Measurements from ENCODE around the gene IFITM1.

IFITM1 gene

DNA sequence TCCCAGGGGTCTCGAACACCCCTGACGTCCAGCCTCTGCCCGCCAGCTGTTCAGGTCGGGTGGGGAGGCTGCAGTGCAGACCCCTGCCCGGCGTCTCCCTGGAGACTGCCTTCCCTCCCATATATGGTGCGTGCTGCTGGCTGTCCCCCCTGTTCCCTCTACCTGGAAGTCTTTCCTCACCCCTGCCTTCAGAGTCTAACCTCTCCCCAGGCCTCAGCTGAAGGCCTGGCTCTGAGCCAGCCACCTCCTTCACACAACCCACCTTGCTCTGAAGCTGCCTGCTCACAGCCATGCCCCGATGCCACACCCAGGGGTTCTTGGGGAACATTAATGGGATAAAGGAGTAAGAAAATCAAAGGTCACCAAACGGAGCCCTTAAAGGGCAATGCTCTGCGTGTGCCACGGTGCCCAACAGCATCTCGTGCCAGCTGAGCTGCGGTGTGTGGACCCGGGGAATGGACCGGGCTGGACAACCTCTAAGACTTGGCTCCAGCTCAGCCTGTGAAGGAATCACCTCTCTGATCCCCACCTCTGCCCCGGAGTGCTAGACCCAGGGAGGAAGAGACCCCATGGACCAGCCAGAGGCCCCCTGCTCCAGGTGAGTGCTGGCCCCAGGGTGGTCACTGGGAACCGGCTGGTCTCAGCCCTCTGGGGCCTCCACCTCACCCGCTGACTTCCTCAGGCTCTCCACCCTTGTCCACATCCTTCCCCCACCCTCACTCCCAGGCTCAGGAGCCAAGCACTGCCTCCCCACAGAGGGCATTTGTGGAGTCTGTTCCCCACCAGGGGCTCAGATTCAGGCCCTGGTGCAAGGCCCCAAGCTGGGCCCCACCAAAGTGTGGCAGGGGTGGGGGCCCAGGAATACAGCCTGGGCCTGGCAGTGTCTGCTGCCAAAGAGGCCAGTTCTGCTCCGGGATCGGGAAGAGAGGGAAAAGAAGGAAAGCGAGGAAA lies 35.6 kb upstream of the IFITM1 start, which contains the start of gene NLRP6:
TSS of gene NLRP6 (plus strand) at position 407 of the 951 bp plus-strand sequence. CDS start at position 570, 163 bp downstream.
- peaks cover 57% of the 10 kb centered on the region for H3K27me3 ChIP-seq (replicated peaks)
- H3K4me3 ChIP-seq (ENCODE audit: low read depth, low read length) = no peak within 1 kb of the TSS
- no peaks in the 10 kb centered on the region for H3K36me3 ChIP-seq (replicated peaks)
- no peak within 1 kb of the TSS for H3K27ac ChIP-seq
- TF ChIP-seq, protein P1, sequence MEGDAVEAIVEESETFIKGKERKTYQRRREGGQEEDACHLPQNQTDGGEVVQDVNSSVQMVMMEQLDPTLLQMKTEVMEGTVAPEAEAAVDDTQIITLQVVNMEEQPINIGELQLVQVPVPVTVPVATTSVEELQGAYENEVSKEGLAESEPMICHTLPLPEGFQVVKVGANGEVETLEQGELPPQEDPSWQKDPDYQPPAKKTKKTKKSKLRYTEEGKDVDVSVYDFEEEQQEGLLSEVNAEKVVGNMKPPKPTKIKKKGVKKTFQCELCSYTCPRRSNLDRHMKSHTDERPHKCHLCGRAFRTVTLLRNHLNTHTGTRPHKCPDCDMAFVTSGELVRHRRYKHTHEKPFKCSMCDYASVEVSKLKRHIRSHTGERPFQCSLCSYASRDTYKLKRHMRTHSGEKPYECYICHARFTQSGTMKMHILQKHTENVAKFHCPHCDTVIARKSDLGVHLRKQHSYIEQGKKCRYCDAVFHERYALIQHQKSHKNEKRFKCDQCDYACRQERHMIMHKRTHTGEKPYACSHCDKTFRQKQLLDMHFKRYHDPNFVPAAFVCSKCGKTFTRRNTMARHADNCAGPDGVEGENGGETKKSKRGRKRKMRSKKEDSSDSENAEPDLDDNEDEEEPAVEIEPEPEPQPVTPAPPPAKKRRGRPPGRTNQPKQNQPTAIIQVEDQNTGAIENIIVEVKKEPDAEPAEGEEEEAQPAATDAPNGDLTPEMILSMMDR (IDR thresholded peaks at IDR 0.05; ENCODE audit: low read depth, low read length, missing control alignments) = no peak
- in situ Hi-C loops (cut with HindIII; ENCODE audit: low pct_ligation_motif_present, low sequenced_read_pairs) = no loop called here
- DNase-seq = no peak

DNA sequence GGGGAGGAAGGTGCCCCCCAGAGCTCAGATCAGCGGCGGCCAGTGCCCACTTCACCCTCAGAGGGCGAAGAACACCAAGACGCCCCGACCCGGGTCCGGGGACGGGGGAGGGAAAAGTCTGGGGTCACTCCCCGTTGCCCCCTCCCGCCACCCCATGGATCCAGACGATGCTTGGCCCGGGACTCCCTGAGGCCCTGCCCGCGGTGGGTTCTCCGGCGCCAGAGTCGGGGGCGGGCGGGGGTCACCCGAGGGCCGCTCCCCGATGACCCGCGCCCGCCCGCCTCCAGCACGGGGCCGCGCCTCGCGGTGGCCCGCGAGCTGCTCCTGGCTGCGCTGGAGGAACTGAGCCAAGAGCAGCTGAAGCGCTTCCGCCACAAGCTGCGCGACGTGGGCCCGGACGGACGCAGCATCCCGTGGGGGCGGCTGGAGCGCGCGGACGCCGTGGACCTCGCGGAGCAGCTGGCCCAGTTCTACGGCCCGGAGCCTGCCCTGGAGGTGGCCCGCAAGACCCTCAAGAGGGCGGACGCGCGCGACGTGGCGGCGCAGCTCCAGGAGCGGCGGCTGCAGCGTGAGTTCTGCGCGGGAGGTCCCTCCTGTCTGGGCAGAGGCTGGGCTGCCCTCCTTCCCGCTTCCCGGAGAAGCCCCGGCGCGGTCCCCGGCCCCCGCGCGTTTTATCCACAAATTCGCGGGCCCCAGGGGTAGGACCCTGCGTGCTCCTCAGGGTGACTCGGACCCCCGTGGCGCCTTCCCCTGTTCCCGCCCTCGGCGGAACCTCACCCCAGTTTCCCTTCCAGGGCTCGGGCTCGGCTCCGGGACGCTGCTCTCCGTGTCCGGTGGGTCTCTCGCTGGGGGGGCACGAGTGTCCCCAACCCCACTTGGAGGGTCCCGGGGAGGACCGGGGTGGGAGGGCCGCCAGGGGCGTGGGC lies 34.5 kb upstream of the IFITM1 start:
- TF ChIP-seq, protein P1 (IDR thresholded peaks at IDR 0.05; ENCODE audit: low read depth, low read length, missing control alignments) = no peak
- H3K27ac ChIP-seq = no peak overlapping the region
- DNase-seq = no peak
- H3K27me3 ChIP-seq (replicated peaks) = peaks cover 57% of the 10 kb centered on the region
- no peak overlapping the region for H3K4me3 ChIP-seq (ENCODE audit: low read depth, low read length)
- H3K36me3 ChIP-seq (replicated peaks) = no peaks in the 10 kb centered on the region
- in situ Hi-C loops (cut with HindIII; ENCODE audit: low pct_ligation_motif_present, low sequenced_read_pairs) = no loop called here

DNA sequence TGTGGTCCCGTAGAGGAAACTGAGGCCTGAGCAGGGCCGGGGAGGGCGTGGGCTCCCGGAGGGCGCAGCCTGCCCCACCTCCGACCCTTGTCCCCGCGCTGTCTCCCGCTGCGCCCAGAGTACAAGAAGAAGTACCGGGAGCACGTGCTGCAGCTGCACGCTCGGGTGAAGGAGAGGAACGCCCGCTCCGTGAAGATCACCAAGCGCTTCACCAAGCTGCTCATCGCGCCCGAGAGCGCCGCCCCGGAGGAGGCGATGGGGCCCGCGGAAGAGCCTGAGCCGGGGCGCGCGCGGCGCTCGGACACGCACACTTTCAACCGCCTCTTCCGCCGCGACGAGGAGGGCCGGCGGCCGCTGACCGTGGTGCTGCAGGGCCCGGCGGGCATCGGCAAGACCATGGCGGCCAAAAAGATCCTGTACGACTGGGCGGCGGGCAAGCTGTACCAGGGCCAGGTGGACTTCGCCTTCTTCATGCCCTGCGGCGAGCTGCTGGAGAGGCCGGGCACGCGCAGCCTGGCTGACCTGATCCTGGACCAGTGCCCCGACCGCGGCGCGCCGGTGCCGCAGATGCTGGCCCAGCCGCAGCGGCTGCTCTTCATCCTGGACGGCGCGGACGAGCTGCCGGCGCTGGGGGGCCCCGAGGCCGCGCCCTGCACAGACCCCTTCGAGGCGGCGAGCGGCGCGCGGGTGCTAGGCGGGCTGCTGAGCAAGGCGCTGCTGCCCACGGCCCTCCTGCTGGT lies 33.7 kb upstream of the IFITM1 start:
- no peak overlapping the region for H3K27ac ChIP-seq
- no peak for DNase-seq
- TF ChIP-seq, protein P1 (IDR thresholded peaks at IDR 0.05; ENCODE audit: low read depth, low read length, missing control alignments) = no peak
- in situ Hi-C loops (cut with HindIII; ENCODE audit: low pct_ligation_motif_present, low sequenced_read_pairs) = no loop called here
- no peaks in the 10 kb centered on the region for H3K36me3 ChIP-seq (replicated peaks)
- no peak overlapping the region for H3K4me3 ChIP-seq (ENCODE audit: low read depth, low read length)
- peaks cover 57% of the 10 kb centered on the region for H3K27me3 ChIP-seq (replicated peaks)

DNA sequence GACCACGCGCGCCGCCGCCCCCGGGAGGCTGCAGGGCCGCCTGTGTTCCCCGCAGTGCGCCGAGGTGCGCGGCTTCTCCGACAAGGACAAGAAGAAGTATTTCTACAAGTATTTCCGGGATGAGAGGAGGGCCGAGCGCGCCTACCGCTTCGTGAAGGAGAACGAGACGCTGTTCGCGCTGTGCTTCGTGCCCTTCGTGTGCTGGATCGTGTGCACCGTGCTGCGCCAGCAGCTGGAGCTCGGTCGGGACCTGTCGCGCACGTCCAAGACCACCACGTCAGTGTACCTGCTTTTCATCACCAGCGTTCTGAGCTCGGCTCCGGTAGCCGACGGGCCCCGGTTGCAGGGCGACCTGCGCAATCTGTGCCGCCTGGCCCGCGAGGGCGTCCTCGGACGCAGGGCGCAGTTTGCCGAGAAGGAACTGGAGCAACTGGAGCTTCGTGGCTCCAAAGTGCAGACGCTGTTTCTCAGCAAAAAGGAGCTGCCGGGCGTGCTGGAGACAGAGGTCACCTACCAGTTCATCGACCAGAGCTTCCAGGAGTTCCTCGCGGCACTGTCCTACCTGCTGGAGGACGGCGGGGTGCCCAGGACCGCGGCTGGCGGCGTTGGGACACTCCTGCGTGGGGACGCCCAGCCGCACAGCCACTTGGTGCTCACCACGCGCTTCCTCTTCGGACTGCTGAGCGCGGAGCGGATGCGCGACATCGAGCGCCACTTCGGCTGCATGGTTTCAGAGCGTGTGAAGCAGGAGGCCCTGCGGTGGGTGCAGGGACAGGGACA lies 32.9 kb upstream of the IFITM1 start:
- in situ Hi-C loops (cut with HindIII; ENCODE audit: low pct_ligation_motif_present, low sequenced_read_pairs) = no loop called here
- Histone ChIP-seq H3K27ac (no peak overlapping the region), H3K27me3 (replicated peaks) (peaks cover 57% of the 10 kb centered on the region)

More for the DNA sequence above, 32.9 kb upstream of the IFITM1 start:
- Histone ChIP-seq H3K36me3 (replicated peaks) (no peaks in the 10 kb centered on the region), H3K4me3 (ENCODE audit: low read depth, low read length) (no peak overlapping the region)
- no peak for DNase-seq
- TF ChIP-seq, protein P1 (IDR thresholded peaks at IDR 0.05; ENCODE audit: low read depth, low read length, missing control alignments) = no peak
